Stimulated activated CD4-positive, alpha-beta T cell treated with anti-CD3 and anti-CD28 coated beads, Interleukin-12 subunit alpha, Interleukin-12 subunit beta, amount 100 ng/mL, for 24 hours (primary cell): ENCODE results near the gene ANKRD29.

ENCODE experiments used
- DNase-seq, 2 experiments: peaks; one replicate each; pipeline ENCODE4 v3.0.0-alpha.2; 2020; ENCODE audit warnings: low read depth in 2 of 2

ANKRD29 gene

GRCh38 chr18:23662309-23663263 lies at the start of gene ANKRD29:
TSS of gene ANKRD29 (minus strand) at chr18:23662911. CDS start at chr18:23662730, 181 bp downstream.
- peak in 1 of 2 experiments; percentile 52 for DNase-seq

- DNase-seq: no peak
These were observed 49.7 kb upstream of the ANKRD29 start for GRCh38 chr18:23712445-23712844.

DNA sequence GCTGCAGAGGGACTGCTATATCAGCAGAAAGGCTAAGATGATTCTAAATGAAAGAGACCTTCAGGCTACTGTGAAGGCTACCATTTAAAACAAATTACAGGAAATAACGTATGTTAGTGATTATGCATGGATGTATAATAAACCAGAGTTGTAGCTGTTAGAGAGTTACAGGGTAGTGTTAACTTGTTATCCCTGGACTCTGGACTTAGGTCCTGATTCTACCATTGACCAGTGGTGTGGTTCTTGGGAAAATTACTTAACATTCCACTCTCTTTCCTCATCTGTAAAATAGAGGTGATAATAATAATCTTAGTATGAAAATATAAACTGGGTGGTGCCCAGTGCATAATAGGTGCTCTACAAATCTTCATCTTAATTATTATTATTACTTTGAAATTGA lies 48.7 kb upstream of the ANKRD29 start:
- DNase-seq: no peak

DNA sequence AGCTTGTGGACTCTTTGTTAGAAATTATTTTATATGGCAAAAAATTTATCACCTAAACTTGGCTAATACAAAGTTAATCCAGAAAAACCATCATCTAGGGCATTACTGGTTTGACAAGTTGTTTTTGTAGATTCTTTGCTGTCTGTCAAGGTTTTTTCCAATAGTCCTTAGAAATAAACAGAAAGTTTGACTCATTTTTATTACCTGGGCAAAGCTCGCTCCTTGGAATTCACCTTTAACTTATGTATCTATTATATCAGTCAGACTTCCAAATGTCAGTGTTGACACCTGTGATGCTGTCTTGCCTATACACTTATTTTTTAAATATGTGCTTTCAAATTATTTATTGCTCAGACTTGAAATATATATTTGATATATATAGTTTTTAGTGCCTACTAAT lies 48.2 kb upstream of the ANKRD29 start:
- DNase-seq: no peak

DNA sequence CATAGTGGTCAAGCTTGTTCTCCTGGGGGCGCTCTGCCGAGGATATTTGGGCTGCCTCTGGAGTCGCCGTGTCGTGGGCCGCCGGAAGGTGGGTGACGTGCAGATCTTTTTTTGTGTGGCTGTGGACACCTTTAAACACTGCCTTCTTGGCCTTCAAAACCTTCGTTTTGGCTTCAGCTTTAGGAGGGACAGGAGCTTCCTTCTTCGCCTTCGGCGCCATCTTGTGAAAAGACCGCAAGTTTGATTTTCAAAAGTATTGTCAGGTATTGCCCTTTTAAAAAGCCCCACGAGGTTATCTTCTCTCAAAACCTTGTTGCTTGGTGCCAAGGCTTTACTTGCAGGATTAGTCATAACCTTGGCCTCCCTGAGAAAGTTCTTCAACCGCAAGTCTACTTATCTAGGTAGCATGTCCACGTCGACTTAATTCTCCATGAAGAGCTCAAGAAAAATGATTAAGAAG lies 47.4 kb upstream of the ANKRD29 start:
- DNase-seq: no peak

GRCh38 chr18:23706971-23707640 lies 44.4 kb upstream of the ANKRD29 start:
- no peak for DNase-seq

DNA sequence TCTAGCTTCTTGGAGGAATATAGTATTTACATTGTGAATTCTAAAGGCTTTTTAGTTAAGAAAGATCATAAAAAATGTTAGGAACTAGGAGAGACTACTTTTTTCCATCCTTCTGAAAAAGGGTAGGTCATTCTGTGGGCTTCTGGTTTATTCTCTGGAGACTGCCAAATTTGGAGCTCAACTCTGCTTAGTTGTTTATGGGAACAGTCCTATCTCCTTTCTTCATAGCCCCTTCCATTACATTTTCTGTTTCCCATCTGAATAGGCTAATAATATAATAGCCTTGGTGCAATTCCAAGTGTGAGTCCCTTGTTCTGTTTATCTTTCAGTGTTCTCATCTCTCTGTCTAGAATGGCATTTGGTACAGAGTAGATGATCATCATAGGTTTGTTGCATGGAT lies 42.1 kb upstream of the ANKRD29 start:
- no peak for DNase-seq

GRCh38 chr18:23703987-23704384 lies 41.3 kb upstream of the ANKRD29 start:
- no peak for DNase-seq

GRCh38 chr18:23703057-23703986 lies 40.6 kb upstream of the ANKRD29 start:
- no peak for DNase-seq

DNA sequence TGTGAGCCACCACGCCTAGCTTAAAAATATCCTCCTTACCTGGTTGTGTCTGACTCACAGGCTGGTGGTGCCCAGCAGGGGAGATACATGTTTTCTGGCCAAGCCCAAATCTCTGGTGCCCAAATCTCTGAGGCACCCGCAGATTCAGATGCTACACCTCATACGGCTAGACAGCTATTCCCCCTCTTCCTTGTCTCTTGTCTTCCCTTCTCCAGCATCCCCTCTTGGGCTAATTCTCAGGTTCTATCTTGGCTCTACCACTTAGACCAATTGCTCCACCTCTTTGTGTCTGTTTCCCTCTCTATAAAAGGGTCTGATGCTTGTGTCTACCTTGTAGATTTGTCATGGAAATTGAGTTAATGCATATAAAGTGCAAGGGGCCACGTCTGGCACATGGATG lies 39.9 kb upstream of the ANKRD29 start:
- DNase-seq: no peak

GRCh38 chr18:23701544-23702064 lies 38.9 kb upstream of the ANKRD29 start:
- DNase-seq: no peak

DNA sequence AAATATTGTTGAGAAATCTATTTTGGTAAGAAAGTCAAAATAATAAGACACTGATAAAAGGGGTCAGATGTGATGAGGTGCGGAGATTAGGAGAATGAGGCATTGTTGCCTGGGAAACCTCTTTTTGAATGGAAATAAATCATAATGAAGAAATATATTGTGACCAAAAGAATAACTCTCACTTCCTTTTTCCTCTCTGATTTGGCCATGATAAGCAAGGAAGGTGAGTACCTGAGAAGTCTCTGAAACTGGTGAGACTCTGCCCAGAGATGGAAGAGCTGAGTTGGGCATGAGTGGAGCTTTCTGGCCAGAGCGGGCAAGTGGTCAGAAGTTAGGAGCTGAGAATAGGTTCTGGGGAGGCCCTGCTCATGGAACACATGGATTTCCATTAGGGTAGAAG lies 38.3 kb upstream of the ANKRD29 start:
- no peak for DNase-seq

DNA sequence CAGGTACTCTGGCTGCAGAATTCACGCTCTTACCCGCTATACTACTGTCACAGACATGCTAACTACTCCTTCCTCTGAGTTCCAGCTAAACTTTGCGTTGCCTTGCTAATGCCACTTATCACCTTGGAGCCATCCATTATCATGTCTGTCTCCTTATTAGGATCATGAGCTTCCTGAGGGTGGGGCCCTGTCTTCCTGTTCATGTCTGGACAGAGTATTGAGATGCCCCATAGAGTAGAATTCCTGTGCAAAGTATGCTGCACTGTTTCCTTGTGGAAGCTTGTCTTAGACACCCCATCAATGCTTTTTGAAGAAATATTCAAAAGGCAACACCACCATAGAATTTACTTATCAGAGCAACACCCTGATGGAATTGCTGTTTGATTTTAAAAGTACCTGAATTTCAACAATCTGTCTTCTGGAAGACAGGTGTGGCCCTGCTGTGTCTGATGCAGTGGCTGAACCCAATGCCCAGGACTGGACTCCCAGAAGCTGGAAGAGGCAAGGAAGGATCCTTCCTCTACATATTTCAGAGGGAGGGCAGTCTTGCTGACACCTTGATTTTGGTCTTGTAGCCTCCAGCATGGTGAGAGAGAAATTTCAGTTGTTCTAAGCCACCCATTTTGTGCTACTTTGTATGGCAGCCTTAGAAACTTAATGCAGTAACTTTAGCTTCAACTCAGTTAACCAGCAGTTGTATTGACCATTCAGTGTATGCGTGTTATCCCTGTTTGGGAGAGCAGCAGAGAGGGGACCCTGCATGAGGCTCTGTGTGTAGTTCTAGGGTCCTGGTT lies 32.1 kb upstream of the ANKRD29 start:
- DNase-seq: no peak

GRCh38 chr18:23693846-23694245 lies 31.1 kb upstream of the ANKRD29 start:
- no peak for DNase-seq

GRCh38 chr18:23690505-23691068 lies 27.9 kb upstream of the ANKRD29 start:
- no peak for DNase-seq

GRCh38 chr18:23689616-23690504 lies 27.1 kb upstream of the ANKRD29 start:
- no peak for DNase-seq

DNA sequence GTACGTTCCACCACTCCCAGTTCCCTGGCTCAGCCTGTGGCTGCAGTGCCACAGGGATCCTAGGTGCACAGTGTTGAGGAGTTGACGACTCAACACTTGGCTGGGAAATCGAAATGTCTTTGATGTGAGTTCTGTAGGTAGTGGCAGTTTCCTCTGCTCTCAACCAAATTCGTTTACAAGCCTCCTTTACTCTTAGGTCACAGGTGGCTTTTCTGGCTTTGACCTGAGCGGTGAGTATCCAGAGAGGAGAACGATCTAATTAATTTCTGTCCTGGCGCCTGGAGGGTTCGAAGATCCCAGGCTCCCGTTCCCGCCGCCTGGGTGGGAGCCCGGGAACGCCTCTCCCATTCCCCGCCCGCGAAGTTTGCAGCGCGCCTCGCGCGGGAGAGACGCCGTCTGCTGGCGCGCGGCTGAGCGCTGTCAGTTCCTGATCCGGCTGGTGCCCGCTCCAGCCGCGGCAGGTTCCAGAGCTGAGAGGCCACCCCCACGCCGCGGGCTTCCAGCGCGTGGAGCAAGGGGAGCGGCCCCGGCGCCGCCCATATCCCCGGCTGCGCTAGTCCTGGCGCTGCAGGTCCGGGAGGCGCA lies 26.4 kb upstream of the ANKRD29 start, which contains the start of gene LAMA3:
Gene LAMA3, plus strand, starts transcription at position 423 of the 585 bp plus-strand sequence. CDS start 231 bp downstream, outside the sequence.
- DNase-seq: peak in 1 of 2 experiments; percentile 7

GRCh38 chr18:23688528-23688927 lies 25.8 kb upstream of the ANKRD29 start:
- DNase-seq: no peak
